ENCODE data around the gene LAYN. TPM values are rescaled to one million over a fixed set of nuclear protein-coding genes. Genes with fewer than 3 reads are reported as not detected.

Gene LAYN
- total RNA-seq, 1 experiment from 2014 or later = 61.0 TPM

GRCh38 chr11:111561306-111561705, 20.8 kb downstream of the LAYN start:
- DNase-seq (ENCODE audit: low read depth) = no peak

GRCh38 chr11:111561791-111562325, 21.3 kb downstream of the LAYN start:
- peak; percentile 69 for DNase-seq (ENCODE audit: low read depth)

- no peak for DNase-seq (ENCODE audit: low read depth)
Observed at GRCh38 chr11:111562692-111563389, 22.3 kb downstream of the LAYN start.

- peak; percentile 73 for DNase-seq (ENCODE audit: low read depth)
Observed at GRCh38 chr11:111565114-111565720, 24.7 kb downstream of the LAYN start.

GRCh38 chr11:111566324-111566723, 25.8 kb downstream of the LAYN start:
- no peak for DNase-seq (ENCODE audit: low read depth)

GRCh38 chr11:111569476-111569875, 29.0 kb downstream of the LAYN start:
- no peak for DNase-seq (ENCODE audit: low read depth)

- no peak for DNase-seq (ENCODE audit: low read depth)
Observed at GRCh38 chr11:111570796-111571195, 30.3 kb downstream of the LAYN start.

- peak; percentile 45 for DNase-seq (ENCODE audit: low read depth)
Observed at GRCh38 chr11:111571829-111572501, 31.4 kb downstream of the LAYN start.

- DNase-seq (ENCODE audit: low read depth) = no peak
Observed at GRCh38 chr11:111572581-111572980, 32.1 kb downstream of the LAYN start.

- no peak for DNase-seq (ENCODE audit: low read depth)
Observed at GRCh38 chr11:111573821-111574249, 33.3 kb downstream of the LAYN start.

GRCh38 chr11:111574373-111575225, 34.1 kb downstream of the LAYN start:
- DNase-seq (ENCODE audit: low read depth) = no peak

GRCh38 chr11:111575740-111576139, 35.2 kb downstream of the LAYN start:
- no peak for DNase-seq (ENCODE audit: low read depth)

- DNase-seq (ENCODE audit: low read depth) = no peak
Observed at GRCh38 chr11:111577821-111578220, 37.3 kb downstream of the LAYN start.

GRCh38 chr11:111581341-111581740, 40.8 kb downstream of the LAYN start:
- DNase-seq (ENCODE audit: low read depth) = no peak

GRCh38 chr11:111582163-111582562, 41.6 kb downstream of the LAYN start:
- DNase-seq (ENCODE audit: low read depth) = no peak

GRCh38 chr11:111582881-111583280, 42.4 kb downstream of the LAYN start:
- DNase-seq (ENCODE audit: low read depth) = no peak

GRCh38 chr11:111585371-111585770, 44.9 kb downstream of the LAYN start:
- DNase-seq (ENCODE audit: low read depth) = peak; percentile 88

GRCh38 chr11:111586388-111586831, 45.9 kb downstream of the LAYN start:
- DNase-seq (ENCODE audit: low read depth) = peak; percentile 65

- no peak for DNase-seq (ENCODE audit: low read depth)
Observed at GRCh38 chr11:111589114-111589513, 48.6 kb downstream of the LAYN start.

GRCh38 chr11:111589886-111590499, 49.5 kb downstream of the LAYN start:
- no peak for DNase-seq (ENCODE audit: low read depth)

Data from HT1080 (cell line).